Stimulated activated CD4-positive, alpha-beta T cell treated with anti-CD3 and anti-CD28 coated beads, Interleukin-2, amount 100 ng/mL, for 24 hours (primary cell): Measurements from ENCODE around the gene CDK5R2.
"Not testable (repeated sequence)": the region's sequence is repeated elsewhere in the genome, so short reads cannot be mapped to it uniquely, and the experiment has no call there.

ENCODE experiments used
- DNase-seq, 2 donors: peaks; one replicate each; pipeline ENCODE4 v3.0.0-alpha.2; 2020

The CDK5R2 gene

GRCh38 chr2:218959141-218959731 lies at the start of gene CDK5R2:
CDK5R2 (plus strand) TSS chr2:218959666; CDS start chr2:218959821, 155 bp downstream.
- DNase-seq: peak; percentile 73 to 84

DNA sequence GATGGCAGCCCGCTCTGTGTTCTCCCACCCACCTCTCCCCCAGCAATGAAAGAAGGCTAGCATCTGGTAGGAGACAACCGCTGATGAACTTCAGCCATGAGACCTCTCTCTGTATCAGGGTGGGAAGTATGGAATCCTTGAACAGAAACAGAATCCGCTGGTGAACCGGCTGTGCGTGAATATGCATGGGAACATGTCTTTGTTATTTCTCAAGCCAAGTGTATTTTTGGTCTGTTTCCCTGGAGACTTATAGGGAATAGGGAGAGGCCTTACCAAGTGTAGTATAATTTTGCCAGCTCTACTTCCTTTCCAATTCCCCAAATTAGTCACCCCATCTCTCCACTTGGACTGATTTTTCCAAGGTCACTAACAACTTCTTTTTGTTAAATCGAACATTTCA lies 48.7 kb upstream of the CDK5R2 start:
- no peak for DNase-seq

GRCh38 chr2:218920504-218920903 lies 39.0 kb upstream of the CDK5R2 start:
- no peak for DNase-seq

GRCh38 chr2:218924757-218925156 lies 34.7 kb upstream of the CDK5R2 start:
- DNase-seq: no peak

GRCh38 chr2:218925434-218925833 lies 34.0 kb upstream of the CDK5R2 start:
- no peak for DNase-seq

DNA sequence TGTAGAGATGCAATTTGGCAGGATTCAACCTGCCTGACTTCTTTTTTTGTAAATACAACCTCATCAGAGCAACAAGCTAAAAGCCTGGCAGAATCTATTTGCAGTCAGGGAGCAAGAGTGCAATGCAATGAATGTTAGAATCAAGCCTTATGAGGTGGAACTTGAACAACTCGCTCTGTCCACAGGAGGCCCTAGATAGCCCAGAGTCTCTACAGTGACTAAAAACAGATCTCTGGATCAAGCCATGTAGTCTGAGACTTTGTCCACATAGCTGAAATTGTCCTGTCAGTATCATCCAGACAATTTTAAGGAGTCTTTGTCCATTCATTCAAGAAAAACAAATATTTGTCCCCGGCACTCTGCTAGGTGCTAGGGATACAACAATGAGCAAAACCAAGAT lies 32.0 kb upstream of the CDK5R2 start:
- no peak for DNase-seq

DNA sequence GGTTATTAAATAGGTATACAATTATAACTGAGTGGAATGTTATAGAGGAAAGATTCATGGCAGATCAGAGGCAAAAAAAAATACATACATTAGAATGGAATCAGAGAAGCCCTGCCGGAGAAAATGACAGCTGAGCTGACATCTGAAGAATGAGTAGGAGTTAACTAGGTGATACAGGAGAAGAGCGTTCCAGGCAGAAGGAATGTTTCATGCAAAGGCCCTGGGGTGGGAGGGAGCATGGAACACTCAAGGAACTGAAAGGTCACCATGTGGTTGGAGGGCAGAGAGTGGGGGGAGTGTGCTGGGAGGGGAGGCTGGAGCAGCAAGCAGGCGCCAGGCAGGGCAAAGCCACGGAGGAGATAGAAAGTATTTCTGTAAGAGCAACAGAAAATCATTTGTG lies 31.6 kb upstream of the CDK5R2 start:
- DNase-seq: no peak

DNA sequence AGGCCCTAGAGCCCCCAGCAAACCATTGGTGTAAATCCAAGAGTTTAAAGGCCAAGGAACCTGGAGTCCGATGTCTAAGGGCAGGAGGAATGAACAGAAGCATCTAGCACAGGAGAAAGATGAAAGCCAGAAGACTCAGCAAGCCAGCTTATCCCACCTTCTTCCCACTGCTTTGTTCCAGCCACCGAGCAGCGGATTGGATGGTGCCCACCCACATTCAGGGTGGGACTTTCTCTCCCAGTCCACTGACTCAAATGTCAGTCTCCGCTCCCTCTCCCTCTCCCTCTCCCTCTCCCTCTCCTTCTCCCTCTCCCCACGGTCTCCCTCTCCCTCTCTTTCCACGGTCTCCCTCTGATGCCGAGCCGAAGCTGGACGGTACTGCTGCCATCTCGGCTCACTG lies 29.0 kb upstream of the CDK5R2 start:
- not testable (repeated sequence) for DNase-seq

DNA sequence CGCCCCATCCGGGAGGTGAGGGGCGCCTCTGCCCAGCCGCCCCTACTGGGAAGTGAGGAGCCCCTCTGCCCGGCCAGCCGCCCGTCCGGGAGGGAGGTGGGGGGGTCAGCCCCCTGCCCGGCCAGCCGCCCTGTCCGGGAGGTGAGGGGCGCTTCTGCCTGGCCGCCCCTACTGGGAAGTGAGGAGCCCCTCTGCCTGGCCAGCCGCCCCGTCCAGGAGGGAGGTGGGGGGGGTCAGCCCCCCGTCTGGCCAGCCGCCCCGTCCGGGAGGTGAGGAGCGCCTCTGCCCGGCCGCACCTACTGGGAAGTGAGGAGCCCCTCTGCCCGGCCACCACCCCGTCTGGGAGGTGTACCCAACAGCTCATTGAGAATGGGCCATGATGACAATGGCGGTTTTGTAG lies 27.7 kb upstream of the CDK5R2 start:
- DNase-seq: not testable (repeated sequence)

- DNase-seq: no peak
Measured at GRCh38 chr2:218944759-218945404, 14.6 kb upstream of the CDK5R2 start.

- DNase-seq: no peak
Measured at GRCh38 chr2:218946621-218947020, 12.8 kb upstream of the CDK5R2 start.

DNA sequence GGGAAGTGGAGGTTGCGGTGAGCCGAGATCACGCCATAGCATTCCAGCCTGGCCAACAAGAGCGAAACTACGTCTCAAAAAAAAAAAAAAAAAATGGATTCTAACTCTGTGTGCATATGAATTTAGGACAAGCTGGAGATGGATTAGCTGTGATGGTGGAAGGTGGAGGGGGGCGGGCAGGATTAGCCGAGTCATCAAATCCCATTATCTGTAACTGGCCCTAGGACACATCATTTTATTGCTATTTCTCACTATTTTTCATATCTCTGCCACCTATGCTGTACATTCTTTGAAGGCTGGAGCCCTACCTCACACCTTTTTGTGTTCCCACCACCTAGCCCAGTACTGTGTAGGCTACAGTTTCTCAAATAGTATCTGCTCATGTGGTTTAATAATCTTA lies 7.3 kb upstream of the CDK5R2 start:
- DNase-seq: no peak

DNA sequence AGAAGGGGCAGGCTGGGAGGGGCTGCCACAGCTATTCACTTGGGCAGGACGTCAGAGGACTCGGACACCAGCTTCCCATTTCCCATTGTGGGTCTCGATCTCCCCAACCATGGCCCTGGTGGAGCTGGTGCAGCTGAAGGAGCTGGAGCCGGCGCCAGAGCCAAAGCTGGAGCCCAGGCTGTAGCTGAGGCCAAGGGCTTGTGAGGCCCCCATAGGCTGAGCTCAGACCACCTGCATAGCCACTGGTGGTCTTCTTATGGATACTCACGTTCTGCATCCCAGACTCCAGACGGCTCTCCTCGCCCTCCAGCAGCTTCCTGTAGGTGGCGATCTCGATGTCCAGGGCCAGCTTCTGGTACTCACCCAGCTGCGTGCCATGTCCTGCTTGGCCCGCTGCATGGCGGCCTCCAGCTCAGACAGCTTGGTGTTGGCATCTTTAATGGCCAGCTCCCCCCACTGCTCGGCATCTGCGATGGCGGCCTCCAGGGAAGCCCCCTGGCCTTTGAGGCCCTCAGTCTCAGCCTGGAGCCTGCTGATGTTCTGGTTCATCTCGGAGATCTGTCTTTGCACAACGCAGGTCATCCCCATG lies 6.0 kb upstream of the CDK5R2 start:
- DNase-seq: no peak

DNA sequence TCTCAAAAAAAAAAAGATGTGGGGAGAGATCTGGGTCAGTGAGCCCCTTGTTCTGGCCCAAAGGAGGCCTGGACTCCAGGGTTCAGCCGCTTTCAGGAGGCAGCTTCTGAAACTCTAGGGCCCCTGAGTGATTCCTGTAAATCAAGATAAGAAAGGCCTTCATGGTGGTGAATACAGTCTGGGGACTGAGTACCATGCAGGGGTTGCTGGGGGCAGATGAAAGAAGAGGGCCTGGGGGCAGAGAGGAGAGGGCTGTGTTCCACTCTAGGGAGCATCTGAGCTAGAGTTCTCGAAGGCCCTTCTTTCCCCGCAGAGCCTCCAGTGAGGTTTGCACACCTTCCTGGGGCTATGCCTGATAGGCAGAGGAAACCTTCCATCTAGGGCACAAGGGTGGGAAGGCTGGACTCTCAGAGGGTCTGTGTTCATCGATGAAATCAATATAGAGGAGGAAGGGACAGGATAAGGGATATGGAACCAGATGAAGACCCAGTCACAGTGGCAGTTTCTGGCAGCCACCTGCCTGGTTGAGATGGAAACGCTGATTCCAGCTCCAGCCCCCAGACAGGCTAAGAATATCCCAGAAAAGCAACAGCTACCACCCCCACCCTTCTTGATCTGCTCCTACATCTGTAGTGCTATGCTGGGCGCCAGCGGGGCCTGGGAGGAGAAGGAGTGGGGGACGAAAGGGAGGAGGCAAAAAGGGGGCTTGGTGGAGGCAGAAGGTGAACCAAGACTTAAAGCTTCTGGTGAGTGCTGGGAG lies 4.7 kb upstream of the CDK5R2 start:
- no peak for DNase-seq

- no peak for DNase-seq
Measured at GRCh38 chr2:218956039-218956438, 3.4 kb upstream of the CDK5R2 start.

GRCh38 chr2:218957671-218958070 lies 1.8 kb upstream of the CDK5R2 start:
- DNase-seq: no peak

- no peak for DNase-seq
Measured at GRCh38 chr2:218958276-218958675, 1.2 kb upstream of the CDK5R2 start.

GRCh38 chr2:218959761-218960308 lies 369 bp downstream of the CDK5R2 start:
- DNase-seq: no peak

GRCh38 chr2:218960309-218961165 lies 1.1 kb downstream of the CDK5R2 start:
- no peak for DNase-seq

DNA sequence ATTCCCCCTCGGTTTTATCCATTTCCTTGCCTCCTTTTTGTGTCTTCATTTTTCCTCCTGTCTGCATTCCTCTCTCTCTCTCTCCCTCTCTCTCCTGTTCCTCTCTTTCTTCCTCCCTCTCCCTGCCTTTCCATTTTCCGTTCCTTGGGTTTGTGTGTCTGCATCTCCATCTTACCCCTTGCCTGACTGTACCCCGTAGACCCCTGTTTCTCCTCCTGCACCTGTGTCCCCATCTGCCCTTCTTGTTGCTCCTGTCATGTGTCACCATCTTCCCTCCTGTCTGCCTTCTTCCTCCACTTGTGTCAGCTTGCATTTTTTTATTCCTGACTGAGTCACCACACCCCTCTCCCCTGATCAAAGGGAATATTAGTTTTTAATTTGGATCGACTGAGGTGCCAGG lies 1.8 kb downstream of the CDK5R2 start:
- DNase-seq: no peak

DNA sequence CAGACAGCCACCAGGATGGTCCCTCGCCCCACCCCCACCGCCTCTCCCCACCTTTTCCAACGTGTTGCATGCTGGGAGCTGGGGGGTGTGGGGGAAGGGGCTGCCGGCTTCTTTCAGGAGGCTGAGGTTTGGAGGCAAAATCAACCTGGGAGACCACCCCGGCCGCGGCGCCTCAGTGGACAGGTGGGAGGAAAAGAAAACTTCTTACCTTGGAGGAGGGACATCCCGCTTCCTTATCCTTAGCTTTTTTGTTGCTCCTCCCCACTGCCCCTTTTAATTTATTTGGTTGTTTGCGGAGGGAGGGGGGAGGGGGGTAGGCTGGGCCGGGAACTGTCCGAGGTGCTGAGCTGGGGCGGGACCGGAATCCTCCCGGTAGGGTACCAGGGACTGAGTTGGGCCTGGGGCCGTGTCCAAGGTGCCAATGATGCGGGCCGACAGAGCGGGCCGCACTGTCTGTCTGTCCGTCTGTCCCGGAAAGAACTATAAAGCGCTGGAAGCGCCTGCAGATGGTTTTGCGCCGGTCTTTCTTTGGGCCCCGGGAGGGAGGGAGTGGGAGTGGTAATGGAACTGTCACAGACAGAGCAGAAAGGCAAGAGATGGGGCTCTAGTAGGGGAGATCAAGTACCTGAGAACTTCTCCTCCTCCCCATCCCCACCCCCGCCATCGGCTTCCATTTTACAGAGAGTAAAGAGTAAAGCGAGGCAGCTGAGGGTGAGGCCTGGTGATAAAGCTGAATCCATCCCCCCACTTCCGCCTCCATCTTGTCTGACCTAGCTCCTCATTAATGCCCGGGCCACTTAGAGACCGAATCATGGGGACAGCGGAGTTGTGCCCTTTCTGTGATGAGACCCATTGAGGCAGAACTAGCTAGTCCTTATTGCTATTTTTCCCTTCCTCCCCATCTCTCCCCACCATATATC lies 2.4 kb downstream of the CDK5R2 start:
- DNase-seq: peak in 1 of 2 donors; percentile 26
